ENCODE measurements around the gene RPL10A. TPM values are rescaled to one million over a fixed set of nuclear protein-coding genes. Genes with fewer than 3 reads are reported as not detected.
"Not testable (repeated sequence)": the region's sequence is repeated elsewhere in the genome, so short reads cannot be mapped to it uniquely, and the experiment has no call there.

RPL10A gene
- total and polyA plus RNA-seq, 8 donors = 858 to 2,634 (median 2,475) TPM

DNA sequence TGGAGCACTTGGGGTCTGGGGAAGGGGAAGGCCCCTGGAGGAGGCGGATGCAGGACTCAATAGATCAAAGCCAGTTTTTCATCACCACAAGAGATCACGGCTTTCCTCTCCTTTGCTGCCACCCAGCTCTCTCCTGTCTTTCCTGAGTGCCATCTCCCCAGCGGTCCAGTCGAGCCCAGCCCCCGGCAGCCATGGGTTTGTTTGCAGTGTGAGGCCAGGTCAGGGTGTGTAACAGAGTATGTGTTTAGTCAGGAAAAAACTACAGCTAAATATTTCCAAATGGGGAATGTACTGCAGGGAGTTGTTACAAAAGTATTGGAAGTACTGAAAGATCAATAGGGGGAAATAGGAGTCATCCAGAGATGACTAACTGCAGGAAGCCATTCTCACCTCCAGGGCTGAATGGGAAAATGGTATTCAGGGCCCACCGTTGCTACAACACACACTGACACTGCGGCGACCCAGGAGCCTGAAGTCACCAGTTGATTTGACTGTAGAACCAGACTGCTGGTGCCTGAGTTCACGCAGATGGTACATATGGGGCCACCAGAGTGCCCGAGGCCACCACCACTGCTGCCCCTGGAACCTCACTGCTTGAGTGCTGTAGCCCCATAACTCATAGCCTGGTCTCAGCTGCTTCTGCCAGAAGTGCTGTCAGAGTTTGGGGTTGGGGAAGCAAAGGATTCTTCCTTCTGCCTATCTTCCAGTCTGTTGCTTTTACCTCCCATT lies 39.6 kb upstream of the RPL10A start:
- H3K27me3 ChIP-seq = no peaks in the 10 kb centered on the region
- peaks cover 0 to 51% of the 10 kb centered on the region in 2 donors for H3K36me3 ChIP-seq
- intact Hi-C loops (cut with DNase I) = no loop called here
- TF ChIP-seq, protein P1, sequence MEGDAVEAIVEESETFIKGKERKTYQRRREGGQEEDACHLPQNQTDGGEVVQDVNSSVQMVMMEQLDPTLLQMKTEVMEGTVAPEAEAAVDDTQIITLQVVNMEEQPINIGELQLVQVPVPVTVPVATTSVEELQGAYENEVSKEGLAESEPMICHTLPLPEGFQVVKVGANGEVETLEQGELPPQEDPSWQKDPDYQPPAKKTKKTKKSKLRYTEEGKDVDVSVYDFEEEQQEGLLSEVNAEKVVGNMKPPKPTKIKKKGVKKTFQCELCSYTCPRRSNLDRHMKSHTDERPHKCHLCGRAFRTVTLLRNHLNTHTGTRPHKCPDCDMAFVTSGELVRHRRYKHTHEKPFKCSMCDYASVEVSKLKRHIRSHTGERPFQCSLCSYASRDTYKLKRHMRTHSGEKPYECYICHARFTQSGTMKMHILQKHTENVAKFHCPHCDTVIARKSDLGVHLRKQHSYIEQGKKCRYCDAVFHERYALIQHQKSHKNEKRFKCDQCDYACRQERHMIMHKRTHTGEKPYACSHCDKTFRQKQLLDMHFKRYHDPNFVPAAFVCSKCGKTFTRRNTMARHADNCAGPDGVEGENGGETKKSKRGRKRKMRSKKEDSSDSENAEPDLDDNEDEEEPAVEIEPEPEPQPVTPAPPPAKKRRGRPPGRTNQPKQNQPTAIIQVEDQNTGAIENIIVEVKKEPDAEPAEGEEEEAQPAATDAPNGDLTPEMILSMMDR (IDR thresholded peaks at IDR 0.05) = no peak
- H3K9me3 ChIP-seq = peaks cover 0 to 27% of the 10 kb centered on the region in 2 donors
- DNase-seq (no peak), ATAC-seq (no peak)
- no peak overlapping the region for H3K4me3 ChIP-seq
- H3K4me1 ChIP-seq = peaks cover 0 to 18% of the 10 kb centered on the region in 2 donors
- no peak overlapping the region for H3K27ac ChIP-seq

DNA sequence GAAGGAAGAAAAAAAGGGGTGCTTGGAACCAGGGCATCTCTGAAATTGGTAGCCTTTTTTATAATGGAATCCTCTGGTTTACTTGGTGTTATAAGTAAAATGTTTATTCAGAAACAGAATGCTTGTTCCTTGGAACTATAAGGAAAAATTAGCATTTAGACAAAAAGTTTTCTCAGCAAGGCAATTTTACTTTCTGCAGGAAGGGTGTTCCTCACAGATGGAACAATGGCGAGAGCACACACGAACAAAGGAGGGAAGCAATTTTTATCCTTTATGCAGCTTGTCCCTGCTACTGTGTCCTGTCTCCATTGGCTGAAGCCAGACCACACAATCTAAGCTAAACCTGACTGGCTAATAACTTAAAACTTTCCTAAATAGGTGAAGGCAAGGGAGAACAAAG lies 38.7 kb upstream of the RPL10A start:
- TF ChIP-seq, protein P1 (IDR thresholded peaks at IDR 0.05) = no peak
- DNase-seq = no peak
- H3K9me3 ChIP-seq = peaks cover 0 to 27% of the 10 kb centered on the region in 2 donors
- H3K4me1 ChIP-seq = peaks cover 0 to 18% of the 10 kb centered on the region in 2 donors
- ATAC-seq = no peak
- H3K4me3 ChIP-seq = no peak overlapping the region
- H3K27ac ChIP-seq = no peak overlapping the region
- intact Hi-C loops (cut with DNase I) = no loop called here
- peaks cover 0 to 42% of the 10 kb centered on the region in 2 donors for H3K36me3 ChIP-seq
- H3K27me3 ChIP-seq = no peaks in the 10 kb centered on the region

DNA sequence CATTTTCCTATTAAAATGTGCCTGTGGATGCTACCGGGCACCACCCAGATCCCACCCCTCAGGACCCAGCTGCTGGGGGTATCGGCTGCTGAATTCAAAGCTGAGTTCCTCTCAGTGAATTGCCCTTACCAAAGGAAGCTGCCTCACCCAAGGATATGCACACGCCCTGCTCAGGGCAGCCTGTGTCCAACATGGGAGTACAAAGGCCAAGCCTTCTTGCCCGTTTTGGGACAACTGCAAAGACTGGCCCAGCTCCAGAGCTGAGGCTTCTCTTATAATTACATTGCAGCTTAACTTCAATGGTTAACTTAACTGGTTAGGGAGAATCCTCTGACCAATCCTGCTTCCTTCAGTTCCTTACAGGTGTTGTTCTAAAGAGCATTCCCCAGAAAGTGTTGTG lies 35.9 kb upstream of the RPL10A start:
- ATAC-seq = no peak

DNA sequence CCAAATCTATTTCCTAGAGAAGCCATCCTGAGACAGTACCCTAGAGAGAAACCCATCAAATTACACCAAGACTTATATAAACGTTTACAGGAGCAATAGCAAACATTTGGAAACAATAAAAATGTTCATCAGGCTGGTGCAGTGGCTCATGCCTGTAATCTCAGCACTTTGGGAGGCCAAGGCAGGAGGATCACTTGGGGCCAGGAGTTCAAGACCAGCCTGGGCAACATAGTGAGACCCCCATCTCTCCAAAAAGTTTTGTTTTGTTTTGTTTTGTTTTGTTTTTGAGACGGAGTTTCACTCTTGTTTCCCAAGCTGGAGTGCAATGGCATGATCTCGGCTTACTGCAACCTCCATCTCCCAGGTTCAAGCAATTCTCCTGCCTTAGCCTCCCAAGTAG lies 35.5 kb upstream of the RPL10A start:
- intact Hi-C loops (cut with DNase I); H3K36me3 ChIP-seq; H3K27me3 ChIP-seq; H3K4me3 ChIP-seq; DNase-seq; H3K27ac ChIP-seq; H3K4me1 ChIP-seq; ATAC-seq: not testable (repeated sequence)
- H3K9me3 ChIP-seq = peaks cover 0 to 27% of the 10 kb centered on the region in 2 donors

More for the DNA sequence above, 35.9 kb upstream of the RPL10A start:
- H3K4me3 ChIP-seq = no peak overlapping the region
- no peaks in the 10 kb centered on the region for H3K4me1 ChIP-seq
- no peak overlapping the region for H3K27ac ChIP-seq
- DNase-seq = no peak
- H3K27me3 ChIP-seq = no peaks in the 10 kb centered on the region
- intact Hi-C loops (cut with DNase I) = no loop called here
- peaks cover 0 to 14% of the 10 kb centered on the region in 2 donors for H3K36me3 ChIP-seq
- H3K9me3 ChIP-seq = peaks cover 0 to 27% of the 10 kb centered on the region in 2 donors
- TF ChIP-seq, protein P1 (IDR thresholded peaks at IDR 0.05) = no peak

DNA sequence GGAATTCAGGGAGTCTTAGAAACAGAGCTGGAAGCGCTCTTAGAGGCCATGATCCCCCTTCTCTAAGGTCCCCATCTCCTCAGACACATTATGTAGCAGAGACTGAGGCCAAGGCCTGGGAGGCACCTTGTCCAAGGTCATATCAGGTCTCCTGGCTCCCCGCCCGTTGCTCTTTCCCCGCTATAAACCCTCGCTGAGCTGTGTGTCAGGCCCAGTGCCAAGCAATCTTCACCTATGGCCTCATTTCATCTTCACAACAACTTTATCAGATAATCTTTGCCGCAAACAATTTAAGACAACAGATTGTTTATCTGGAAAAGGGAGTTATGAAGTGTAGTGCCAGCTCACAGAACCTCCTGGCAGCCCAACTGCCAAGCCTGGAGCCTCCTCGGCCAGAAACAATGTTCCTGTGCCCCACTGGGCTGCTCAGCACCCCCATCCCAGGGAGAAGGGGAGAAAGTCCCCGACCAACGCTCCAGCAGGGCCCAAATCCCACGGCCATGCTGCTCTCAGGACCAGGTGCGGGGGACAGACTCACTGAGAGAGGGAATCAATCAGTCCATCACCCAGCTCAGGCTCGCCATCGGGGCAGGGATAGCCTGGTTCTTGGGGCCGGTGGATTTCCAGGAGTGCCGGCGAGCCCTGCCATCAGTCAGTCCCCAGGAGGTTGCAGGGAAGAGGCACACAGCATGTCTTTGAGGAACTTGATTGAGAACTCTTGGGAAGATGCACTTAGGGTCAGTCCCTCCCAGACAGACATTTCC lies 32.9 kb upstream of the RPL10A start:
- Histone ChIP-seq H3K36me3 (no peaks in the 10 kb centered on the region), H3K27ac (no peak overlapping the region), H3K4me3 (no peak overlapping the region), H3K9me3 (peaks cover 0 to 3% of the 10 kb centered on the region in 2 donors), H3K27me3 (no peaks in the 10 kb centered on the region), H3K4me1 (no peaks in the 10 kb centered on the region)
- TF ChIP-seq, protein P1 (IDR thresholded peaks at IDR 0.05) = no peak
- intact Hi-C loops (cut with DNase I) = no loop called here
- ATAC-seq (no peak), DNase-seq (no peak)

Measured in left lung (tissue), 10 donors.